K562 (cell line): ENCODE measurements around the gene TGOLN2. TPM values are rescaled to one million over a fixed set of nuclear protein-coding genes. Genes with fewer than 3 reads are reported as not detected.

Source experiments
- AFF1 ChIP-seq, 2 experiments: fragments of 450-650 bp; IDR thresholded peaks; 2 replicates each; pipeline ENCODE4 v1.6.1; 2018; ENCODE audit warnings: mild to moderate bottlenecking in 2 of 2, low read depth in 1 of 2; ENCODE audit not compliant: partially characterized antibody in 2 of 2
- CBX1 ChIP-seq: sonication (generic); IDR thresholded peaks from 2 replicates; pipeline ENCODE4 v1.6.1; 2016; ENCODE audit warnings: antibody characterized with exemption, low read depth, mild to moderate bottlenecking
- E2F4 ChIP-seq: sonication (generic); formaldehyde crosslinking; IDR thresholded peaks from 2 replicates; pipeline ENCODE4 v1.8.0; 2022; ENCODE audit warnings: mild to moderate bottlenecking, low read depth, missing genetic modification reagents
- ETS2 ChIP-seq: IDR thresholded peaks from 2 replicates; pipeline ENCODE4 v1.6.1; 2016; ENCODE audit warnings: borderline replicate concordance, missing genetic modification characterization, mild to moderate bottlenecking, moderate library complexity, missing compliant biosample characterization; ENCODE audit not compliant: poor library complexity, severe bottlenecking
- FOXJ2 ChIP-seq: fragments of 200-800 bp; sonication (Bioruptor generic); IDR thresholded peaks from 2 replicates; pipeline ENCODE4 v1.6.1; 2016; ENCODE audit warnings: missing genetic modification characterization, missing compliant biosample characterization
- GTF2E2 ChIP-seq: fragments of 200-800 bp; sonication (Bioruptor generic); IDR thresholded peaks from 2 replicates; pipeline ENCODE4 v1.6.1; 2016; ENCODE audit warnings: missing genetic modification characterization, missing compliant biosample characterization
- JUN ChIP-seq, 2 experiments: sonication (generic) in 1 of 2; formaldehyde crosslinking in 1 of 2; IDR thresholded peaks; 2 replicates each; pipeline versions ENCODE4 v1.6.1 to v1.8.0; 2012 to 2022; ENCODE audit warnings: borderline replicate concordance in 2 of 2, mild to moderate bottlenecking in 2 of 2, improper control_type of control experiment in 1 of 2, low read depth in 1 of 2, low read length in 1 of 2, missing genetic modification reagents in 1 of 2
- L3MBTL2 ChIP-seq: fragments of 450-650 bp; IDR thresholded peaks from 2 replicates; pipeline ENCODE4 v1.6.1; 2016; ENCODE audit warnings: mild to moderate bottlenecking, moderate library complexity
- MAFF ChIP-seq: IDR thresholded peaks from 2 replicates; pipeline ENCODE4 v1.6.1; 2012; ENCODE audit warnings: low read length, improper control_type of control experiment
- NCOA4 ChIP-seq: fragments of 450-650 bp; IDR thresholded peaks from 2 replicates; pipeline ENCODE4 v1.6.1; 2018; ENCODE audit warnings: mild to moderate bottlenecking; ENCODE audit not compliant: partially characterized antibody
- NR1H2 ChIP-seq: sonication (generic); formaldehyde crosslinking; IDR thresholded peaks from 2 replicates; pipeline ENCODE4 v1.4.0; 2020; ENCODE audit warnings: mild to moderate bottlenecking, missing genetic modification reagents
- SLC30A9 ChIP-seq: fragments of 250-450 bp; sonication (Bioruptor Pico); IDR thresholded peaks from 2 replicates; pipeline ENCODE4 v1.8.0; 2022; ENCODE audit warnings: mild to moderate bottlenecking, moderate library complexity
- SMARCE1 ChIP-seq: fragments of 450-650 bp; IDR thresholded peaks from 2 replicates; pipeline ENCODE4 v1.7.1; 2016; ENCODE audit warnings: mild to moderate bottlenecking
- SREBF1 ChIP-seq: fragments of 150-350 bp; IDR thresholded peaks from 2 replicates; pipeline ENCODE4 v1.6.1; 2014; ENCODE audit warnings: antibody characterized with exemption, low read depth, low read length, borderline replicate concordance
- TAF1 ChIP-seq: IDR thresholded peaks from 2 replicates; pipeline ENCODE4 v1.6.1; 2011; ENCODE audit warnings: mild to moderate bottlenecking, low read length, moderate library complexity; ENCODE audit not compliant: insufficient read depth, control insufficient read depth, severe bottlenecking; ENCODE audit errors: extremely low read depth
- THAP7 ChIP-seq: fragments of 250-450 bp; sonication (Bioruptor Pico); IDR thresholded peaks from 2 replicates; pipeline ENCODE4 v1.5.0; 2021
- XRCC3 ChIP-seq: fragments of 450-650 bp; IDR thresholded peaks from 2 replicates; pipeline ENCODE4 v1.6.1; 2017; ENCODE audit warnings: mild to moderate bottlenecking, moderate library complexity
- ZBTB9 ChIP-seq: fragments of 450-650 bp; formaldehyde crosslinking; IDR thresholded peaks from 2 replicates; pipeline ENCODE4 v1.4.0; 2020; ENCODE audit warnings: mild to moderate bottlenecking, moderate library complexity
- ZNF146 ChIP-seq: IDR thresholded peaks from one replicate; pipeline ENCODE4 v1.6.1; 2018; ENCODE audit warnings: missing compliant biosample characterization; ENCODE audit not compliant: unreplicated experiment
- ZNF586 ChIP-seq: fragments of 450-650 bp; formaldehyde crosslinking; conservative IDR thresholded peaks from 2 replicates; pipeline ENCODE4 v1.4.0; 2020; ENCODE audit warnings: mild to moderate bottlenecking, moderate library complexity
- polyA plus RNA-seq, 8 experiments: library from polyadenylated mRNA; depleted of rRNA in 4 of 8; stranded (reverse) in 5 of 8; unstranded in 3 of 8; fragments of >200 nt; fragmentation: Nextera tagmentation in 2 of 8; fragmentation: Illumina TruSeq in 1 of 8; extraction: Ambion mirVana in 2 of 8; extraction: Trizol in 1 of 8; gene quantifications; 2 replicates each; pipeline versions ENCODE4 v1.2.1 to v1.2.3, GENCODE V29; 2011 to 2014; ENCODE audit warnings: inconsistent platforms in 1 of 8, missing spikeins in 1 of 8
- total RNA-seq, 7 experiments: library from RNA; depleted of rRNA in 6 of 7; stranded (reverse); fragments of >200 nt in 6 of 7; fragmentation: Illumina TruSeq in 2 of 7; extraction: Trizol in 2 of 7; gene quantifications; 2 replicates each; pipeline versions ENCODE4 v1.2.1 to v1.2.3, GENCODE V29; 2011 to 2021; ENCODE audit warnings: low replicate concordance in 1 of 7

The TGOLN2 gene
- total and polyA plus RNA-seq, 9 of the 15 experiments (the other 6 are each of a cell fraction or from before 2014, with no cell fraction given): 13.0 to 66.5 (median 35.9) TPM

- TF ChIP-seq E2F4 (CRISPR knock-in tag) (0 out of 2 replicates have a peak, but pooled peaks have one; percentile 70), XRCC3 (no peak), AFF1 (IDR thresholded peaks at IDR 0.05; ENCODE audit: low read depth in 1 of 2, partially characterized antibody in 2 of 2) (peak; percentile 72 to 81), L3MBTL2 (peak; percentile 93), MAFF (peak; percentile 2; the same call in 1 of the 2 replicates), ETS2 (no peak), SREBF1 (no peak), SLC30A9 (CRISPR knock-in tag) (no peak), ZNF146 (no peak), ZBTB9 (CRISPR knock-in tag) (peak; percentile 63; the same call in 1 of the 2 replicates), TAF1 (peak; percentile 97), NCOA4 (no peak), SMARCE1 (no peak), GTF2E2 (0 out of 2 replicates have a peak, but pooled peaks have one; percentile 70), ZNF586 (no peak), THAP7 (no peak), NR1H2 (CRISPR knock-in tag) (no peak), JUN (IDR thresholded peaks at IDR 0.05; ENCODE audit: borderline replicate concordance, low read depth, low read length) (peak; percentile 43; the same call in 1 of the 2 replicates), JUN (CRISPR knock-in tag; IDR thresholded peaks at IDR 0.05; ENCODE audit: borderline replicate concordance) (peak; percentile 87), CBX1 (0 out of 2 replicates have a peak, but pooled peaks have one; percentile 83), FOXJ2 (no peak)
Observed at GRCh38 chr2:85327822-85328617, at the start of gene TGOLN2 (continued).
